Astrocyte (in vitro differentiated cells and primary cell): Measurements from ENCODE around the gene PCDH10. TPM values are rescaled to one million over a fixed set of nuclear protein-coding genes. Genes with fewer than 3 reads are reported as not detected.

Experiments used
- DNase-seq: peaks from one replicate; pipeline ENCODE4 v3.0.0-alpha.2; 2010; ENCODE audit warnings: low read depth
- FAIRE-seq: peaks from 2 replicates; lab custom pipeline; 2011; peaks lifted over from hg19 to GRCh38; lab: Jason Lieb, UNC
- H2AFZ ChIP-seq: 2 replicates; pipeline ENCODE4 v1.6.0; 2012; ENCODE audit warnings: low read depth, low read length, inconsistent platforms
- H3K27ac ChIP-seq: 2 replicates; pipeline ENCODE4 v1.5.1; 2011; ENCODE audit warnings: low read depth, low read length, inconsistent platforms
- H3K27me3 ChIP-seq: 2 replicates; pipeline ENCODE4 v1.6.0; 2011; ENCODE audit warnings: low read length, inconsistent platforms; ENCODE audit not compliant: insufficient read depth
- H3K36me3 ChIP-seq: 2 replicates; pipeline ENCODE4 v1.5.1; 2011; ENCODE audit warnings: low read length, inconsistent platforms; ENCODE audit not compliant: insufficient read depth
- H3K4me1 ChIP-seq: 2 replicates; pipeline ENCODE4 v1.5.1; 2011; ENCODE audit warnings: low read length, inconsistent platforms; ENCODE audit not compliant: insufficient read depth
- H3K4me2 ChIP-seq: 2 replicates; pipeline ENCODE4 v1.6.0; 2012; ENCODE audit warnings: low read length, inconsistent platforms
- H3K4me3 ChIP-seq: 2 replicates; pipeline ENCODE4 v1.5.1; 2011; ENCODE audit warnings: low read depth, mild to moderate bottlenecking, low read length, inconsistent platforms; ENCODE audit not compliant: insufficient read depth
- H3K79me2 ChIP-seq: 2 replicates; pipeline ENCODE4 v1.6.0; 2012; ENCODE audit warnings: mild to moderate bottlenecking, low read length, inconsistent platforms; ENCODE audit not compliant: insufficient read depth
- H3K9ac ChIP-seq: 2 replicates; pipeline ENCODE4 v1.6.0; 2012; ENCODE audit warnings: mild to moderate bottlenecking, low read length, inconsistent platforms
- H3K9me3 ChIP-seq: 2 replicates; pipeline ENCODE4 v1.5.1; 2012; ENCODE audit warnings: low read depth, mild to moderate bottlenecking, low read length, inconsistent platforms; ENCODE audit not compliant: insufficient read depth
- H4K20me1 ChIP-seq: 2 replicates; pipeline ENCODE4 v1.6.0; 2012; ENCODE audit warnings: low read length, inconsistent platforms; ENCODE audit not compliant: insufficient read depth
- H3K27ac Mint-ChIP-seq: one replicate; pipeline ENCODE4 v1.8.0; 2021; ENCODE audit warnings: mild to moderate bottlenecking, mixed read lengths; ENCODE audit not compliant: unreplicated experiment
- H3K27me3 Mint-ChIP-seq: one replicate; pipeline ENCODE4 v1.8.0; 2021; ENCODE audit warnings: low read depth, mixed read lengths; ENCODE audit not compliant: unreplicated experiment
- H3K36me3 Mint-ChIP-seq: one replicate; pipeline ENCODE4 v1.8.0; 2021; ENCODE audit warnings: low read depth, mixed read lengths; ENCODE audit not compliant: unreplicated experiment
- H3K4me1 Mint-ChIP-seq: one replicate; pipeline ENCODE4 v1.8.0; 2021; ENCODE audit warnings: low read depth, mixed read lengths; ENCODE audit not compliant: unreplicated experiment
- H3K4me3 Mint-ChIP-seq: one replicate; pipeline ENCODE4 v1.8.0; 2021; ENCODE audit warnings: mild to moderate bottlenecking, moderate library complexity, mixed read lengths; ENCODE audit not compliant: unreplicated experiment
- H3K9me3 Mint-ChIP-seq: one replicate; pipeline ENCODE4 v1.8.0; 2021; ENCODE audit warnings: mild to moderate bottlenecking, mixed read lengths; ENCODE audit not compliant: unreplicated experiment
- EZH2 ChIP-seq: IDR thresholded peaks from 2 replicates; pipeline ENCODE4 v1.6.1; 2012; ENCODE audit warnings: mild to moderate bottlenecking, low read length, inconsistent platforms; ENCODE audit not compliant: insufficient read depth
- total RNA-seq: library from RNA; stranded (reverse); gene quantifications from 2 replicates; pipeline ENCODE4 v1.2.1, GENCODE V29; 2021
- TF ChIP-seq, protein P1 (sequence below): IDR thresholded peaks from 2 replicates; pipeline ENCODE4 v1.5.1; 2011; ENCODE audit warnings: low read depth, mild to moderate bottlenecking, inconsistent platforms, low read length, moderate library complexity; ENCODE audit not compliant: insufficient read depth

Gene PCDH10
- total RNA-seq, 1 donor from 2014 or later = 12.5 TPM

GRCh38 chr4:133147286-133147821, 1.7 kb upstream of the PCDH10 start:
- no peaks in the 10 kb centered on the region for H3K36me3 ChIP-seq
- H3K4me3 ChIP-seq = peak overlapping the region; percentile 90
- peaks cover 3% of the 10 kb centered on the region for H4K20me1 ChIP-seq
- DNase-seq (no peak), FAIRE-seq (no peak)
- Mint-ChIP-seq H3K36me3 (no peaks in the 10 kb centered on the region), H3K4me1 (peaks cover 13% of the 10 kb centered on the region), H3K4me3 (peak overlapping the region; percentile 93), H3K27me3 (peaks cover 32% of the 10 kb centered on the region), H3K27ac (peak overlapping the region; percentile 59), H3K9me3 (peaks cover 5% of the 10 kb centered on the region)
- H2AFZ ChIP-seq = peak overlapping the region; percentile 77
- peaks cover 29% of the 10 kb centered on the region for H3K4me1 ChIP-seq
- TF ChIP-seq, protein P1, sequence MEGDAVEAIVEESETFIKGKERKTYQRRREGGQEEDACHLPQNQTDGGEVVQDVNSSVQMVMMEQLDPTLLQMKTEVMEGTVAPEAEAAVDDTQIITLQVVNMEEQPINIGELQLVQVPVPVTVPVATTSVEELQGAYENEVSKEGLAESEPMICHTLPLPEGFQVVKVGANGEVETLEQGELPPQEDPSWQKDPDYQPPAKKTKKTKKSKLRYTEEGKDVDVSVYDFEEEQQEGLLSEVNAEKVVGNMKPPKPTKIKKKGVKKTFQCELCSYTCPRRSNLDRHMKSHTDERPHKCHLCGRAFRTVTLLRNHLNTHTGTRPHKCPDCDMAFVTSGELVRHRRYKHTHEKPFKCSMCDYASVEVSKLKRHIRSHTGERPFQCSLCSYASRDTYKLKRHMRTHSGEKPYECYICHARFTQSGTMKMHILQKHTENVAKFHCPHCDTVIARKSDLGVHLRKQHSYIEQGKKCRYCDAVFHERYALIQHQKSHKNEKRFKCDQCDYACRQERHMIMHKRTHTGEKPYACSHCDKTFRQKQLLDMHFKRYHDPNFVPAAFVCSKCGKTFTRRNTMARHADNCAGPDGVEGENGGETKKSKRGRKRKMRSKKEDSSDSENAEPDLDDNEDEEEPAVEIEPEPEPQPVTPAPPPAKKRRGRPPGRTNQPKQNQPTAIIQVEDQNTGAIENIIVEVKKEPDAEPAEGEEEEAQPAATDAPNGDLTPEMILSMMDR = no peak
- TF ChIP-seq EZH2 = no peak
- peak overlapping the region; percentile 100 for H3K4me2 ChIP-seq
- no peaks in the 10 kb centered on the region for H3K27me3 ChIP-seq
- H3K27ac ChIP-seq = no peak overlapping the region
- peak overlapping the region; percentile 67 for H3K9ac ChIP-seq
- H3K79me2 ChIP-seq = peaks cover 21% of the 10 kb centered on the region
- H3K9me3 ChIP-seq = no peaks in the 10 kb centered on the region

DNA sequence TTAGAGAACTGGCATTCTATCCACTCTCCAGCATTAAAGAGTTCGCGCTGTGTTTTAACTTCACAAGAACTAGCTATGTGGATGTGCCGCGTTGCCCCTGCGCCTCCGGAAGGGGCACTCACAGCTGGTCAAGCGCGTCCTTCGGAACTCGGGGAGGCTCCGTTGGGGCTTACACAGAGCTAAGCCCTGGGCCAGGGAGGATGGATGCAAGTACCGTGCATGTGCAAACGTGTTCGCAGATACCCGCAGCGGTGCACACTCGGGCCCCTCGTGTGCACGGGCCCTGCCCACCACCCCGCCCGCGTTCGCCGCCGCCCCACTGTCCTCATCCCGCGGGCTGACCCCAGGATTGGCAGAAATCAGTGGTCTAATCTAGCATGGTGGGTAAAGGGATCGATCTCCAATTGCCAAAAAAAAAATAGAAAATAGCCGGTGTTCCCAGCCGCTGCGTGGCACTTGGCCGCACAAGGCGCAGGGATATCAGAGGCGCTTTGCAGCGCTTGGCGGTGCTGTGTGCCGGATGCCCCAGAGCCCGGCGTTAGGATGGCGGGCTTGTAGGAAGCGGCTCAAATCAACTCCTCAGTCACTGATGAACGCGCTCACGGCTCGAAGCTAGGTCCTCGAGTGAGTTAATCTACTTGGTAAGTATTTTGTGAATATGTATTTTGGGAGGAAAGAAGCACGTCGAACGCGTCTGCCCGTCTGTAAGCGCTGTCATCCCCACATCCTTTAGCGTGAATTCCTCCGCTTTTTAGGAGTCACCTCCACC, 989 bp upstream of the PCDH10 start:
- TF ChIP-seq EZH2 = no peak
- TF ChIP-seq, protein P1 = peak; percentile 11
- H3K4me1 ChIP-seq = peaks cover 34% of the 10 kb centered on the region
- peak overlapping the region; percentile 93 for H3K4me3 Mint-ChIP-seq
- H4K20me1 ChIP-seq = peaks cover 3% of the 10 kb centered on the region
- H3K9me3 ChIP-seq = no peaks in the 10 kb centered on the region
- H3K4me3 ChIP-seq = peak overlapping the region; percentile 90
- DNase-seq (peak; percentile 70), FAIRE-seq (no peak)
- peak overlapping the region; percentile 77 for H2AFZ ChIP-seq
- H3K27me3 Mint-ChIP-seq = peaks cover 38% of the 10 kb centered on the region
- H3K36me3 Mint-ChIP-seq = no peaks in the 10 kb centered on the region
- H3K4me2 ChIP-seq = peak overlapping the region; percentile 100
- H3K27ac Mint-ChIP-seq = peak overlapping the region; percentile 85
- H3K36me3 ChIP-seq = no peaks in the 10 kb centered on the region
- H3K9ac ChIP-seq = peak overlapping the region; percentile 80
- H3K27me3 ChIP-seq = no peaks in the 10 kb centered on the region
- H3K4me1 Mint-ChIP-seq = peaks cover 17% of the 10 kb centered on the region
- peaks cover 26% of the 10 kb centered on the region for H3K79me2 ChIP-seq
- H3K27ac ChIP-seq = peak overlapping the region; percentile 36
- H3K9me3 Mint-ChIP-seq = peaks cover 5% of the 10 kb centered on the region

DNA sequence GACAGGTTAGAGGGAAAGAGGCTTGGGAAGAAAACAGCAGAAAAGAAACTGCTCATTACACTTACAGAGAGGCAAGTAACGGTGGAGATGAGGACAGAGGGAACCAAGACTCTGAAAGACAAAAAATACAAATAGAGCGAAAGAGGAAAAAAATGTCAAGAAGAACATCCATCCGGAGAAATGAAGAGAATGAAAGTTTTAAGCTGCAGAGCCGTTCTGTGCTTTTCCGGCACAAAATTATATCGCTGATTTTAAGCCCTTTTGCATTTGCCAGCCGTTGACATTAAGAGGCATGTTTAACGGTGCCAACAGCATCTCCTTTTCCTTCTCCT, 236 bp downstream of the PCDH10 start:
- Mint-ChIP-seq H3K4me3 (peak overlapping the region; percentile 93), H3K27me3 (peaks cover 38% of the 10 kb centered on the region), H3K27ac (peak overlapping the region; percentile 87), H3K9me3 (peaks cover 5% of the 10 kb centered on the region), H3K4me1 (peaks cover 17% of the 10 kb centered on the region), H3K36me3 (no peaks in the 10 kb centered on the region)
- H3K79me2 ChIP-seq = peaks cover 26% of the 10 kb centered on the region
- no peak for DNase-seq
- H3K27me3 ChIP-seq = no peaks in the 10 kb centered on the region
- peaks cover 3% of the 10 kb centered on the region for H4K20me1 ChIP-seq
- TF ChIP-seq, protein P1 = no peak
- no peak for TF ChIP-seq EZH2
- H3K4me1 ChIP-seq = peaks cover 34% of the 10 kb centered on the region
- H3K9me3 ChIP-seq = no peaks in the 10 kb centered on the region
- H3K4me2 ChIP-seq = peak overlapping the region; percentile 100
- peak overlapping the region; percentile 82 for H3K9ac ChIP-seq
- no peak for FAIRE-seq
- H3K36me3 ChIP-seq = no peaks in the 10 kb centered on the region
- H3K4me3 ChIP-seq = peak overlapping the region; percentile 90
- peak overlapping the region; percentile 13 for H3K27ac ChIP-seq
- peak overlapping the region; percentile 25 for H2AFZ ChIP-seq
